Prostate gland (tissue), 2 donors: ENCODE results near the gene ZCCHC24.

Source experiments
- POLR2A ChIP-seq: fragments of 450-650 bp; IDR thresholded peaks from one replicate; pipeline ENCODE4 v1.6.1; 2016; ENCODE audit warnings: antibody characterized with exemption, mild to moderate bottlenecking
- POLR2AphosphoS5 ChIP-seq: sonication (generic); formaldehyde crosslinking; IDR thresholded peaks from one replicate; pipeline ENCODE4 v1.6.1; 2017; ENCODE audit warnings: antibody characterized with exemption
- TF ChIP-seq, protein P1 (sequence below), 4 experiments: fragments of 200-600 bp in 2 of 4; fragments of 450-650 bp in 2 of 4; sonication (generic) in 2 of 4; IDR thresholded peaks; 1 replicate in 3 of 4; 2 replicates in 1 of 4; pipeline ENCODE4 v1.5.1; 2016 to 2019; ENCODE audit warnings: antibody characterized with exemption in 4 of 4, mild to moderate bottlenecking in 2 of 4, moderate library complexity in 2 of 4

DNA sequence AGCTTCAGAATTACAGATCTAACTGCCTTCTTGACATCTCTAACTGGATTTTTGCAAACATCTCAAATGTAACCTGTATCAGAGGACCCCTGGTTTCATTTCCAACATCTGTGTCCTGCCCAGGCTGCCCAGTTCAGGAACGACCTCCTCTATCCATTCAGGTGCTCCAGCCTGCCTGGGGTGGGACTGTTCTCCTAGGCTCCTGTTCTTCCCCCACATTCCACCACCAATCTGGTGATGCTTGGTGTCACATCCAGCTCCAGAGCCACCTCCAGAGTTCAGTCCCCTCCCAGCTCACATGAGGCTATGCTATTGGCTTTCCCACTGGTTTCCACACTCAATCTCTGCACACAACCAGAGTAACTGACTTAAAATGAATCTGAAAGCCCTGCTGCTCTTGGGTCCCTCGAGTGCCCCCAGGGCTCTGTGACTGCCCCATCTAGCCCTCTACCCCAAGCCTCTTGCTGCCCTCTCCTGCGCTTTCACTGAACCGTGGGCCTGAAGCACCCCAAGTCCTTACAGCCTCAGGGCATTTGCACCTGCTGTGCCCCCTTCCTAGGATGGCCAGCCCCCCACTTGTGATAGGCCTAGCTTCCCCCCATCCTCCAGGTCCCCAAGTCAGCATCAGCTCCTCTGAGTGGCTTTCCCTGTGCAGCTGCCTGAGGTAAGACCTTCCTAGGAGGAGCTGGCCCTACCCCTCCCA lies 52.1 kb downstream of the ZCCHC24 start:
- TF ChIP-seq POLR2AphosphoS5 (no peak), POLR2A (no peak)
- TF ChIP-seq, protein P1, sequence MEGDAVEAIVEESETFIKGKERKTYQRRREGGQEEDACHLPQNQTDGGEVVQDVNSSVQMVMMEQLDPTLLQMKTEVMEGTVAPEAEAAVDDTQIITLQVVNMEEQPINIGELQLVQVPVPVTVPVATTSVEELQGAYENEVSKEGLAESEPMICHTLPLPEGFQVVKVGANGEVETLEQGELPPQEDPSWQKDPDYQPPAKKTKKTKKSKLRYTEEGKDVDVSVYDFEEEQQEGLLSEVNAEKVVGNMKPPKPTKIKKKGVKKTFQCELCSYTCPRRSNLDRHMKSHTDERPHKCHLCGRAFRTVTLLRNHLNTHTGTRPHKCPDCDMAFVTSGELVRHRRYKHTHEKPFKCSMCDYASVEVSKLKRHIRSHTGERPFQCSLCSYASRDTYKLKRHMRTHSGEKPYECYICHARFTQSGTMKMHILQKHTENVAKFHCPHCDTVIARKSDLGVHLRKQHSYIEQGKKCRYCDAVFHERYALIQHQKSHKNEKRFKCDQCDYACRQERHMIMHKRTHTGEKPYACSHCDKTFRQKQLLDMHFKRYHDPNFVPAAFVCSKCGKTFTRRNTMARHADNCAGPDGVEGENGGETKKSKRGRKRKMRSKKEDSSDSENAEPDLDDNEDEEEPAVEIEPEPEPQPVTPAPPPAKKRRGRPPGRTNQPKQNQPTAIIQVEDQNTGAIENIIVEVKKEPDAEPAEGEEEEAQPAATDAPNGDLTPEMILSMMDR (IDR thresholded peaks at IDR 0.05): no peak
